ENCODE results near the gene BATF.
A peak's percentile ranks its signal among the peaks of the same experiment; 100 is the strongest.

The BATF gene

DNA sequence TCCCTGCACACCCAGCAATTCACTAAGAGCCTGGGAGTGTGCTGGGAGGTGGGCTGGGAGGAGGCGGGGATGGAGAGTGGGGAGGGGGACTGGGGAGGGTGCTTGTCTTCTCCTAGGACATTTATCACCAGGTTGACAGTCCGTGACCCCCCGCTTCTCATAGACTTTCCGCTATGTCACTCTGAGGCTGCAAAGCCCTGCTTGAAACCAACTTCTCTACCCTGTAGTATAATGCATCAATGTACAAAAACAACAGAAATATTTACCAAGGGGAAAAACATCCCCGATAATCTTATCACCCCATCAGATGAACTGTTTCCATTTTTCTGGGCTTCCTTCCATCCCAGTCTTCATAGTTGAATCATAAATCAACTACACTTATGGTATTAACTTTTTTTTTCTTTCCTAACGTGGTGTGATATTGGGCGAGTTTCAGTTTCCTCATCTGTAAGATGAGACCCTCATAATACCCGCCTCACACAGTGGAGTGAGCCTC lies 28.6 kb upstream of the BATF start:
- no peaks in the 10 kb centered on the region for H3K27me3 Mint-ChIP-seq (ENCODE audit: low read depth)
- no peaks in the 10 kb centered on the region for H3K9me3 Mint-ChIP-seq
- H3K4me1 Mint-ChIP-seq (ENCODE audit: low read depth), result peaks cover 60% of the 10 kb centered on the region
- H3K4me3 Mint-ChIP-seq, result no peak overlapping the region
- H3K36me3 Mint-ChIP-seq (ENCODE audit: low read depth), result no peaks in the 10 kb centered on the region
- peak; percentile 32 for DNase-seq (ENCODE audit: low spot score)
- peak overlapping the region; percentile 2 for H3K27ac Mint-ChIP-seq

DNA sequence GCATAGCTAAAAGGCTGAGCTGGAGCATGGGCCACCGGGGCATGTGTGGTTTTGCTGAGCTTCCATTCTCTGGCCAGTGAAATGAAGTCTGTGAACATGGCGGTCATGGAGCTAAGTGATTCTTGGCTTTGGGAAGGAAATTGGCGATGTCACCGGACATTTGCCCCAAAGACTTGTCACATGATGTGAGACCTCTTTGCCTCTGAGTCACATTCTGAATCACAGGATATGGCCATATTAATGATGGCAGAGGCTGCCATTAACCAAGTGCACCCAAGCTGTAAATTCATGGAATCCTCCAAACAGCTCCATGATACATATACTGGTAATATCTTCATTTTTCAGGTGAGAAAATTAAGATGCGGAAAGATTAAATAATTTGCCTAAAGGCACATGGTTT lies 27.4 kb upstream of the BATF start:
- Mint-ChIP-seq H3K27me3 (ENCODE audit: low read depth) (no peaks in the 10 kb centered on the region), H3K4me1 (ENCODE audit: low read depth) (peaks cover 62% of the 10 kb centered on the region), H3K9me3 (no peaks in the 10 kb centered on the region), H3K4me3 (peak overlapping the region; percentile 19), H3K36me3 (ENCODE audit: low read depth) (peaks cover 3% of the 10 kb centered on the region), H3K27ac (peak overlapping the region; percentile 50)
- DNase-seq (ENCODE audit: low spot score), result no peak

DNA sequence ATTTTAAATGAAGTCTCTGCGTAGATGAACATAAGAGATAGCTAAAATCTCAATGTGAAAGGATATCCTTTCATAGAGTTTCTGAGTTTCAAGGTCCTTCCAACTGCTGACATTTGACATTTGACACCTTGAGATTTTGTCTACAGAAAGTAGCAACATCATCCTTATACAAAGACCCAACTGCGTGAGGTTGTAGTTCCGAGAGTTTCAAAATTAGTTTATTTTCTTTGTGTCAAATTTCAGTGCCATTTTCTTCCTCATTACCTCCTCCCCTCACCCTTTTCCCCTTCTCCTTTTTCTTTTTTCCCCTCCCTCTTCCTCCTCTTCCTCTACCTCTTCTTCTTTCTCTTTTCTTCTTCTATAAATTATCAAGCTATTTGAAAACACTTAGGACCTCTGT lies 26.9 kb upstream of the BATF start:
- H3K27me3 Mint-ChIP-seq (ENCODE audit: low read depth), result no peaks in the 10 kb centered on the region
- H3K36me3 Mint-ChIP-seq (ENCODE audit: low read depth), result peaks cover 3% of the 10 kb centered on the region
- no peak overlapping the region for H3K4me3 Mint-ChIP-seq
- peaks cover 60% of the 10 kb centered on the region for H3K4me1 Mint-ChIP-seq (ENCODE audit: low read depth)
- no peaks in the 10 kb centered on the region for H3K9me3 Mint-ChIP-seq
- DNase-seq (ENCODE audit: low spot score), result no peak
- H3K27ac Mint-ChIP-seq, result peak overlapping the region; percentile 4

DNA sequence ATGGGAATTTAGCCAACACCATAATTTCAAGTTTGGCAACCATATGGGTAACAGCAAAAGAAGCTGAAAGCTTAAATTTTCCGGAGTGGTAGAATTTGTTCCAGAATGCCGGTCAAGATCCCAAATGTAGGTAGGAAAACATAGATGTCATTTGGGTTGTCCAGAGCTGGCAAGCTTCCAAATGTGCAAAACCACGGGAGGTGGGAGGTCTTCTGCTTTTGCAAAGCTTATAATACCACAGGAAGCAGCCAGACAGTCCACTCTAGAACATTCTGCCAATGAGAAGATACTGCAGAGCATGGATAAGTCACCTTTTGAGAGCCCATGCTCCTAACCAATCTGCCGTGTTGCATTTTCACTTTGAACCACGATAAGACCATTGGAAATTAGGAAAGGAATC lies 26.4 kb upstream of the BATF start:
- H3K27ac Mint-ChIP-seq, result peak overlapping the region; percentile 63

DNA sequence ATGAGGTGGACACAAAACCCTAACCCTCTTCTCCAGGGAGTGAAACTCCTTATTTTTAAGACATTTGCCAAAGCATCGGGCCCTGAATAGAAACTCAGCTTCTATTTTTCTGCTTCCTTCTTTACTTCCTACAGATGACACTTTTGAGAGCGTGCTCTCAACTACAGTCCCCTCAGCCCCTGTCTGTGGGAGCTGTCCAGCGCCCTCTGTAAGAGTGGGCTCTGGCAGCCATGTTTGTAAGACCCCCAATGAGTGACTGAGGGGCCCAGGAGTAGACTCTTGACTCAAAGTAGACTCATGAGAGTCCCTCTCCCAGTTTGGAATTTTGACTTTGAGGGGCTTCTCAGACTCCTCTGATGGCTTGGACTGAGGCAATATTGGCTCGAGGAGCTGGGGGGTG lies 25.5 kb upstream of the BATF start:
- H3K27me3 Mint-ChIP-seq (ENCODE audit: low read depth), result no peaks in the 10 kb centered on the region
- H3K27ac Mint-ChIP-seq, result peak overlapping the region; percentile 78
- DNase-seq (ENCODE audit: low spot score), result no peak
- no peaks in the 10 kb centered on the region for H3K9me3 Mint-ChIP-seq
- H3K4me1 Mint-ChIP-seq (ENCODE audit: low read depth), result peaks cover 65% of the 10 kb centered on the region
- peak overlapping the region; percentile 54 for H3K4me3 Mint-ChIP-seq
- peaks cover 3% of the 10 kb centered on the region for H3K36me3 Mint-ChIP-seq (ENCODE audit: low read depth)

More for the DNA sequence above, 26.4 kb upstream of the BATF start:
- Mint-ChIP-seq H3K4me3 (no peak overlapping the region), H3K4me1 (ENCODE audit: low read depth) (peaks cover 61% of the 10 kb centered on the region), H3K27me3 (ENCODE audit: low read depth) (no peaks in the 10 kb centered on the region), H3K9me3 (no peaks in the 10 kb centered on the region), H3K36me3 (ENCODE audit: low read depth) (peaks cover 3% of the 10 kb centered on the region)
- DNase-seq (ENCODE audit: low spot score), result no peak

DNA sequence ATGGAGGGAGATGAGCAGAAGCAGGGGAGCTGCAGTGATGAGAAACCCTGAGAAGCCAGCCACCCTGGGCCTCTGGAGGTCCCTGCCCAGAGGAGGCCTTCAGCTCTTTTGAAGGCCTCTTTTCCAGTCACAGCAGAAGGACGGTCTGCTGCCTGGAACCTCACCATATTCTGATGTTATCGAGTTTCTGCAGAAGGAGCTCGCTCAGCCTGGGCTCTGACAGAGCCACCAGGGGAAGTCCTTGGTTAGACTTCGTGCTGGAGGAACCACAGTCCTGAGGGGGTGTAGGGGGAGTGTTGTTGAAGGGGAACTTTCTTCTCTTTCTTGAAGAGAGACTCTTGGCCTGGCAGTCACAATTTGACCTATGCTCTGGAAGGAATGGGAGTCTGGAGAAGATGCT lies 25.1 kb upstream of the BATF start:
- Mint-ChIP-seq H3K27me3 (ENCODE audit: low read depth) (no peaks in the 10 kb centered on the region), H3K9me3 (no peaks in the 10 kb centered on the region), H3K27ac (peak overlapping the region; percentile 78), H3K36me3 (ENCODE audit: low read depth) (peaks cover 3% of the 10 kb centered on the region), H3K4me1 (ENCODE audit: low read depth) (peaks cover 61% of the 10 kb centered on the region), H3K4me3 (peak overlapping the region; percentile 54)
- peak; percentile 85 for DNase-seq (ENCODE audit: low spot score)

DNA sequence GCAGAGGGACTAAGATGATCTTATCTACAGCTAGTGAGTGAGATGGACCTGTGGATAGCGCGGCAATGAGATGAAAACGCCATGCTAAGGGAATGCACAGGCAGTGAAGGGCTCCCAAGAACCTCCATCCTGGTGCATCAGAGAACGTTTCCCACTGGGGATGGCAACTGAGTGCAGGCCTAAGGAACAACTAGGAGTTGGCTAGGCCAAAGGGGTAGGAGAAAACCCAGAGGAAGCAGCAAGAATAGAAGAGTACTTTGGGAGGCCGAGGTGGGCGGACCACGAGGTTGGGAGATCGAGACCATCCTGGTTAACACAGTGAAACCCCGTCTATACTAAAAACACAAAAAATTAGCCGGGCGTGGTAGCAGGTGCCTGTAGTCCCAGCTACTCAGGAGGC lies 24.6 kb upstream of the BATF start:
- H3K4me3 Mint-ChIP-seq, result peak overlapping the region; percentile 54
- H3K36me3 Mint-ChIP-seq (ENCODE audit: low read depth), result peaks cover 3% of the 10 kb centered on the region
- H3K4me1 Mint-ChIP-seq (ENCODE audit: low read depth), result peaks cover 57% of the 10 kb centered on the region
- no peaks in the 10 kb centered on the region for H3K9me3 Mint-ChIP-seq
- H3K27ac Mint-ChIP-seq, result peak overlapping the region; percentile 78
- H3K27me3 Mint-ChIP-seq (ENCODE audit: low read depth), result no peaks in the 10 kb centered on the region
- DNase-seq (ENCODE audit: low spot score), result no peak

DNA sequence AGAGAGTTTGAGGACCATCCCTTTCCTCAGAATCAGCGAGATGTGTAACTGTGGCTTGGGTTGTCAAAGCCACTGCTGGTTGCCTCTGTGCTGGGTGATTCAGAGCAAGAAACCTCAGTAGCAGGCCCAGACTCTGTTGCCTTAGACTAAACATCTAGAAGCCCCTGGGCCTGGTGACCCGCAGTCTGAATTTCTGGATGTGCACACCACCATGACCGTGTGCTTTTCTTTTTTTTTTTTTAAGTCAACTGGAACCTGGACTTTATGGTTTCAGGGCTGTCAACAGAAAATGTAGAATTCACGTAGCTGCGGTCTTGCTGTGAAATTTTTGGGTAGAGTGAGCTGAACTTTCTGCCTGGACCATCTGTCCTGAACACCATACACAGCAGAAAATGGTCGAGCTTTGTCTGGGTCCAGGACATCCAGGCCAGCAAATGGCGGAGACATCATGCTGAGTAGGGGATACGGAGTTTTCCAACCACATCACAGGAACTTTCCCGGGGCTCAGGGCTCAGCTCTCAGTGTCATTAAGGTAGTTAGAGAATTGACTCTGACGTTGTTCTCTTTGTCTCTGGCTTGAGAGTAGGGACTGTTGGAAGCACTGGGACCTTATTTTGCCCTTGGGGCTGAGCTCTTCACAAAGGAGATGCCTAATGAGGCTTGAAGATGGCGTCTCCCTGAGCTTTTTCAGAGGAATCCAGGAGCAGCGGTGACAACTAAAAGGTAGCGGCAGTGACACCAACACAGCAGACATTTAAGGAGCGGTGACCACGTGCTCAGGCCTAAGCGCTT lies 23.0 kb upstream of the BATF start:
- Mint-ChIP-seq H3K27ac (peak overlapping the region; percentile 81), H3K4me3 (peak overlapping the region; percentile 46), H3K9me3 (peaks cover under 1% of the 10 kb centered on the region), H3K36me3 (ENCODE audit: low read depth) (peaks cover 5% of the 10 kb centered on the region), H3K4me1 (ENCODE audit: low read depth) (peaks cover 50% of the 10 kb centered on the region), H3K27me3 (ENCODE audit: low read depth) (no peaks in the 10 kb centered on the region)
- DNase-seq (ENCODE audit: low spot score), result peak; percentile 53

DNA sequence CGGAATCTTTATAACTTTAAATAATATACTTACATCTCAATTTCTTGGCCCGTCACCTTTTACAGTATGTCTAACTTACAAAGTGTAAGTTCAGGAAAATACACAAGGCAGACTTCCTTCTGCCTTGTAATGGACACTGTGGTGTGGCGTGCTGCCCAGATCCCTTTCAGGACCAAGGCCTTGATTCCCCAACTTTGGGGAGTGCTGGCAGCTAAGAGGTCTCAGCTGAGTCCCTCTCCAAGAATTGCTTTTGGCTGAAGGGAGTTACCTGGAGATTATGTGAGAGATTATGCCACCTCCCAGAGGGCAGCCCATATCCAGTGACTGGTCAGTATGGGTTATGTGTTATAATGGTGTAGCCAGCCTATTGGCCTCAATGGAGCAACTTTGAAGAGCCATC lies 21.2 kb upstream of the BATF start:
- H3K9me3 Mint-ChIP-seq, result peaks cover 8% of the 10 kb centered on the region
- peaks cover 36% of the 10 kb centered on the region for H3K4me1 Mint-ChIP-seq (ENCODE audit: low read depth)
- H3K4me3 Mint-ChIP-seq, result no peak overlapping the region
- no peak overlapping the region for H3K27ac Mint-ChIP-seq
- H3K36me3 Mint-ChIP-seq (ENCODE audit: low read depth), result peaks cover 6% of the 10 kb centered on the region
- no peak for DNase-seq (ENCODE audit: low spot score)
- H3K27me3 Mint-ChIP-seq (ENCODE audit: low read depth), result no peaks in the 10 kb centered on the region

DNA sequence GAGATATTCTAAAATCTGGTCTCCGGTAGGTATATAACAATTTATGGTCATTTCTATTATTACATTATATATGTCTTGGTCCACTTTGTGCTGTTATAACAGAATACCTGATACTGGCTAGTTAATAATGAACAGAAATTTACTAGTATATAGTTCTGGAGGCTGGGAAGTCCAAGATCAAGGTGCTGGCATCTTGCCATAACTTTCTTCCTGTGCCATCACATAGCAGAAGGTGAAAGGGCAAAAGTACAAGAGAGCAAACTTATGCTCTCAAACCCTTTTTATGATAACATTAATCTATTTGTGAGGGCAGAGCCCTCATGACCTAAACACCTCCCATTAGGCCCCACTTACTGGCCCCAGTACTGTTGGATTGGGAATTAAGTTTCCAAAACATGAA lies 17.9 kb upstream of the BATF start:
- H3K9me3 Mint-ChIP-seq, result peaks cover 29% of the 10 kb centered on the region
- DNase-seq (ENCODE audit: low spot score), result no peak
- H3K27ac Mint-ChIP-seq, result no peak overlapping the region
- H3K4me1 Mint-ChIP-seq (ENCODE audit: low read depth), result peaks cover 20% of the 10 kb centered on the region
- H3K27me3 Mint-ChIP-seq (ENCODE audit: low read depth), result no peaks in the 10 kb centered on the region
- peaks cover 8% of the 10 kb centered on the region for H3K36me3 Mint-ChIP-seq (ENCODE audit: low read depth)
- H3K4me3 Mint-ChIP-seq, result no peak overlapping the region

DNA sequence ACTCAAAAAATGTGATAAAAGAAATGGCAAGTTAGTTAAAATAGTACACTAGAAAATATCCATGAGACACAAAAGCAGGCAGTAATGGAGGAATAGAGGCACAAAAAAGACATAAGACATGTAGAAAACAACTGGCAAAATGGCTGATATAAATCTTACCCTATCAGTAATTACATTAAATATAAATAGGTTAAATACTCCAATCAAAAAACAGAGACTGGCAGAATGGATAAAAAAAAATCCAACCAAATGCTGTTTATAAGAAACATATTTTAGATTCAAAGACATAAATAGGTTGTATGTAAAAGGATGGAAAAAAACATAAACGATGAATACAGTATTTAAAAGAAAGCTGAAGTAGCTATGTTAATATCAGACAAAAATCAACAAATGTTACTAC lies 15.3 kb upstream of the BATF start:
- H3K4me3 Mint-ChIP-seq, result no peak overlapping the region
- H3K36me3 Mint-ChIP-seq (ENCODE audit: low read depth), result peaks cover 14% of the 10 kb centered on the region
- DNase-seq (ENCODE audit: low spot score), result no peak
- H3K27me3 Mint-ChIP-seq (ENCODE audit: low read depth), result no peaks in the 10 kb centered on the region
- no peak overlapping the region for H3K27ac Mint-ChIP-seq
- H3K9me3 Mint-ChIP-seq, result peaks cover 47% of the 10 kb centered on the region
- peaks cover 13% of the 10 kb centered on the region for H3K4me1 Mint-ChIP-seq (ENCODE audit: low read depth)

DNA sequence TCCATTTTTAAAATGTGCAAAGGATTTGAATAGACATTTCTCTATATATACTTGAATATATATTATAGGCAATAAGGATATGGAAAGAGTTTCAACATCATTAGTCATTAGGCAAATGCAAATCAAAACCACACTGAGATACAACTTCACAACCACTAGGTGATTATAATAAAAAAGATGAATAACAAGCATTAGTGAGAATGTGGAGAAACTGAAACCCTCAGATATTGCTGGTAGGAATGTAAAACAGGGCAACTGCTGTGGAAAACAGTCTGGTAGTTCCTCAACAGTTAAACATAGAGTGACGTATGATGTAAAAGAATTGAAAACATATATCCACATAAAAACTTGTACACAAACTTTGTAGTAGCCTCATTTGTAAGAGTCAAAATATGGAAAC lies 11.7 kb upstream of the BATF start:
- H3K27me3 Mint-ChIP-seq (ENCODE audit: low read depth), result no peaks in the 10 kb centered on the region
- no peak for DNase-seq (ENCODE audit: low spot score)
- H3K4me1 Mint-ChIP-seq (ENCODE audit: low read depth), result peaks cover 30% of the 10 kb centered on the region
- peaks cover 49% of the 10 kb centered on the region for H3K9me3 Mint-ChIP-seq
- H3K36me3 Mint-ChIP-seq (ENCODE audit: low read depth), result peaks cover 18% of the 10 kb centered on the region
- no peak overlapping the region for H3K27ac Mint-ChIP-seq
- H3K4me3 Mint-ChIP-seq, result no peak overlapping the region

DNA sequence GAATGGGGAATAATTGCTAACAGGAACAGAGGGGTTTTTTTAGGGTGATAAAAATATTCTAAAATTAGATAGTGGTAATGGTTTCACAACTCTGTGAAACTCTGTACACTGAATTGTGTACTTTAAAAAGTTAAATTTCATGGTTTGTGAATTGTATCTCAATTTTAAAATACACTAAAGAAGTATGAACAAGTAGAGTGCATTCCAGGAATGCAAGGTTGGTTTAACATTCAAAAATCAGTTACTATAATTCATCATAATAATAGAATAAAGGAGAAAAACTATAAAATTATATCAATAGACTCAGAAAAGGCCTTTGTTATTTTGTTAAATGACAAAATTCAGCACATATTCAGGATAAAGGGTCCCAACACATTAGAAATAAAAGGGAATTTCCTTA lies 11.1 kb upstream of the BATF start:
- Mint-ChIP-seq H3K36me3 (ENCODE audit: low read depth) (peaks cover 17% of the 10 kb centered on the region), H3K27me3 (ENCODE audit: low read depth) (no peaks in the 10 kb centered on the region), H3K27ac (no peak overlapping the region), H3K9me3 (peaks cover 43% of the 10 kb centered on the region), H3K4me1 (ENCODE audit: low read depth) (peaks cover 37% of the 10 kb centered on the region), H3K4me3 (no peak overlapping the region)
- no peak for DNase-seq (ENCODE audit: low spot score)

DNA sequence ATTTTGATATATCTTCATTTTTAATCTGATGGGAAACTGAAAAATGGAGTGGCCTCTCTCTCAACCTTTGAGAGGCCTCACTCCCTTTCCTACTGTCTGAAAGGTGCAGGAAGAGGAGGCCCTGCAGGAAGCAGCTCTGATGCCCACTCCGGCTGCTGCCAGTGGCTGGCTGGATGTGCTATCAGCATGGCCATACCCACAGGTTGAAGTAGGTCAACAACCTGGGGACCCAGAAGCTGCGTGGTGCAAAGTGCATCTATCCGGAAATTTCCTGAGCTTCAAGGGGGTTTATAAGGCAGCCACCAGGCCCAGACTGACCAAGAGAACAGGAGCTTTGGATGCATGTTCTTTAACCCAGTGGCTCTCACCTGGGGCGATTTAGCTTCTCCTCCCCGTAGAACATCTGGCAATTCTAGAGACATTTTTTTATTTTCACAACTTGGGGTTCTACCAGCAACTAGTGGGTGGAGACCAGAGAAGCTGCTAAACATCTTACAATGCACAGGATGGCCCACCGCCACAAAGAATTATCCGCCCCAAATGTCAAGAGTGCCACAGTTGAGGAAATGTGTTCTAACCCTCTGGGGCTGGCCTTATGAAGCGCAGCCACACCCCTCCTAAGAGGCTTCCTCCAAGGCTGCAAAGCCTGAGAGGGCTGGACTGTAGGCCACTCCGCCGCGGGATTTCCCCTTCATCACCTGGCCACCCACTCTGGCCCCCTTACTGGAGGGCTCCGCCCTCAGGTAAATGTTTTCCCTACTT lies 8.2 kb upstream of the BATF start:
- Mint-ChIP-seq H3K27ac (no peak overlapping the region), H3K36me3 (ENCODE audit: low read depth) (peaks cover 12% of the 10 kb centered on the region), H3K4me3 (no peak overlapping the region), H3K27me3 (ENCODE audit: low read depth) (no peaks in the 10 kb centered on the region), H3K9me3 (peaks cover 24% of the 10 kb centered on the region), H3K4me1 (ENCODE audit: low read depth) (peaks cover 40% of the 10 kb centered on the region)
- DNase-seq (ENCODE audit: low spot score), result no peak
